HFF-Myc (cell line): Measurements from ENCODE around the gene JOSD2.

Experiments
- DNase-seq: peaks from one replicate; pipeline ENCODE4 v3.0.0-alpha.2; 2011; ENCODE audit warnings: low read depth; ENCODE audit errors: extremely low read depth
- H3K4me3 ChIP-seq: replicated peaks from 2 replicates; pipeline ENCODE4 v1.5.1; 2011; ENCODE audit warnings: low read depth, mild to moderate bottlenecking, control low read depth, low read length
- CTCF ChIP-seq: IDR thresholded peaks from 2 replicates; pipeline ENCODE4 v1.5.1; 2012; ENCODE audit warnings: mild to moderate bottlenecking, low read depth, low read length, control low read depth; ENCODE audit errors: missing control alignments

JOSD2 gene

GRCh38 chr19:50481351-50482149 lies 29.4 kb downstream of the JOSD2 start:
- no peak overlapping the region for H3K4me3 ChIP-seq
- DNase-seq, result no peak
- no peak for TF ChIP-seq CTCF

- DNase-seq, result no peak
- TF ChIP-seq CTCF, result no peak
- no peak overlapping the region for H3K4me3 ChIP-seq
Observed at GRCh38 chr19:50480281-50481111, 30.5 kb downstream of the JOSD2 start.

- no peak for DNase-seq
- no peak for TF ChIP-seq CTCF
- no peak overlapping the region for H3K4me3 ChIP-seq
Observed at GRCh38 chr19:50479761-50480251, 31.2 kb downstream of the JOSD2 start.

GRCh38 chr19:50478901-50479715 lies 31.9 kb downstream of the JOSD2 start:
- TF ChIP-seq CTCF, result peak; percentile 84
- DNase-seq, result no peak
- H3K4me3 ChIP-seq, result no peak overlapping the region

- no peak for TF ChIP-seq CTCF
- no peak overlapping the region; the same call in 1 of the 2 replicates for H3K4me3 ChIP-seq
- DNase-seq, result no peak
Observed at GRCh38 chr19:50477751-50478515, 33.1 kb downstream of the JOSD2 start.

- TF ChIP-seq CTCF, result no peak
- H3K4me3 ChIP-seq, result peak overlapping the region; percentile 92
- DNase-seq, result no peak
Observed at GRCh38 chr19:50476907-50477238, 34.1 kb downstream of the JOSD2 start.
